Measurements from ENCODE around the gene WNK4.

The WNK4 gene

DNA sequence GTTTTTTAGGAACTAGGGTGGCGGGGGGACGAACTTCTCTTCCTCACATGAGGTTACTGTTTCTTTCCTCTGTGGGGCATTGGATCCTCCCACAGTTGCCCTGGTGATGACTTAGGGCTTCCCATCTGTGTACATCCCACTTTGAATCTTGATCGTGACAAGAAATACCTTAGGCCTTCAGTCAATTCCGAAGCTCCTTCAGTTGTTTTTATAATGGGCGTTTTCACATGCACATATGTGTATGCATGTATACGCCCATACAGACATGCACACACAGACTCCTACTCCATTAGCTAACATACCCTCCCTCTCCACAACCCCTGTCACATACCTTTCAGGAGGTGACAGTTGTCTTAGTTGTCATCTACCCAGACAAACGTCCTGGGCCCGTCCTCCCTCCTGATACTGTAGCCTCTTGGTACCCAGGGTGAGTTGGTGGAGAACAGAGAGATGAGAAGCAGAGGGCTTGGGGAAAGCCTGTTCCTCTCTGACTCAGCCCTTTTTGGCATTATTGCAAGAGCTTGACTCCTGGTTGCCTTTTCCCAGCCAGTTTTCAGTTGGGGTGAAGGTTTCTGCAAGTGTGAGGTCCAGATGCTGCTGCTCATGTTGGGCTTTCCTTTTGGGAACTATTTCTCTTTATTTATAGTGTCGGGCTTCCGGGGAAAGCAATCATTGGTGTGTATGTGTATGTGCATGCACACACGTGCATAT is 61.7 kb downstream of the WNK4 start:
- peak; percentile 9 for DNase-seq (ENCODE audit: low read depth)

- DNase-seq (ENCODE audit: low read depth) = peak; percentile 69
Observed at GRCh38 chr17:42843358-42843934, 63.0 kb downstream of the WNK4 start.

DNA sequence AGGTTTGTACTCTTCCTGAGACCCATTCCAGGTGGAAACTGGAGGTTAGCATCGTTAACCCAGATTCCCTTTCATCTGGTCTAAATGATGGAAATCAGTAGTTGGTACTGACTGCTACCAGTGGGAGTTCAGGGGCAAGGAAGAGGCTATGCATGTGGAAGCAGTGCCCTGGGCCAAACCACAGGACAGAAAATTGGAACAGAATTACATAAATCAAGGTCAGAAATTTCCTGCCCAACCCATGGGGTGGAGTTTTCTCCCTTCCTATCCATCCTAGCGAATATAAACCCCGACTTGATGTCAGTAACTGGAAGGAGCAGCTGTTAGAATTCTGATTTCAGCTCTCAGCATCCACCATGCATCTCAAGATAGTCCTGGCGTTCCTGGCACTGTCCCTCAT is 63.9 kb downstream of the WNK4 start, which contains the start of gene AOC2:
AOC2 (plus strand) TSS at position 310 of the 400 bp plus-strand sequence; CDS start at position 357, 47 bp downstream.
- DNase-seq (ENCODE audit: low read depth) = no peak

DNA sequence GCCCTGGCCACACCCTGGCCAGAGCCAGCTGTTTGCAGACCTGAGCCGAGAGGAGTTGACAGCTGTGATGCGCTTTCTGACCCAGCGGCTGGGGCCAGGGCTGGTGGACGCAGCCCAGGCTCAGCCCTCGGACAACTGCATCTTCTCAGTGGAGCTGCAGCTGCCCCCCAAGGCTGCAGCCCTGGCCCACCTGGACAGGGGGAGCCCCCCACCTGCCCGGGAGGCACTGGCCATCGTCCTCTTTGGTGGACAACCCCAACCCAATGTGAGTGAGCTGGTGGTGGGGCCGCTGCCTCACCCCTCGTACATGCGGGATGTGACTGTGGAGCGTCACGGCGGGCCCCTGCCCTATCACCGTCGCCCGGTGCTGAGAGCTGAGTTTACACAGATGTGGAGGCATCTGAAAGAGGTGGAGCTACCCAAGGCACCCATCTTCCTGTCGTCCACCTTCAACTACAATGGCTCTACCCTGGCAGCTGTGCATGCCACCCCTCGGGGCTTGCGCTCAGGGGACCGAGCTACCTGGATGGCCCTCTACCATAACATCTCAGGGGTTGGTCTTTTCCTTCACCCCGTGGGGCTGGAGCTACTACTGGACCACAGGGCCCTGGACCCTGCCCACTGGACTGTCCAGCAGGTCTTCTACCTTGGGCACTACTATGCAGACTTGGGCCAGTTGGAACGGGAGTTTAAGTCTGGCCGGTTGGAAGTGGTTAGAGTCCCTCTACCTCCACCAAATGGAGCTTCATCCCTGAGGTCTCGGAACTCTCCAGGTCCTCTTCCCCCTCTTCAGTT is 64.5 kb downstream of the WNK4 start:
- DNase-seq (ENCODE audit: low read depth) = no peak

- no peak for DNase-seq (ENCODE audit: low read depth)
Observed at GRCh38 chr17:42845556-42845917, 65.1 kb downstream of the WNK4 start.

- DNase-seq (ENCODE audit: low read depth) = no peak
Observed at GRCh38 chr17:42845918-42846593, 65.6 kb downstream of the WNK4 start.
